Measurements from ENCODE around the gene AMDHD2. TPM values are rescaled to one million over a fixed set of nuclear protein-coding genes. Genes with fewer than 3 reads are reported as not detected.
"Not testable (repeated sequence)": the region's sequence is repeated elsewhere in the genome, so short reads cannot be mapped to it uniquely, and the experiment has no call there.

The AMDHD2 gene
- total RNA-seq, 1 experiment from 2014 or later: 114 TPM

DNA sequence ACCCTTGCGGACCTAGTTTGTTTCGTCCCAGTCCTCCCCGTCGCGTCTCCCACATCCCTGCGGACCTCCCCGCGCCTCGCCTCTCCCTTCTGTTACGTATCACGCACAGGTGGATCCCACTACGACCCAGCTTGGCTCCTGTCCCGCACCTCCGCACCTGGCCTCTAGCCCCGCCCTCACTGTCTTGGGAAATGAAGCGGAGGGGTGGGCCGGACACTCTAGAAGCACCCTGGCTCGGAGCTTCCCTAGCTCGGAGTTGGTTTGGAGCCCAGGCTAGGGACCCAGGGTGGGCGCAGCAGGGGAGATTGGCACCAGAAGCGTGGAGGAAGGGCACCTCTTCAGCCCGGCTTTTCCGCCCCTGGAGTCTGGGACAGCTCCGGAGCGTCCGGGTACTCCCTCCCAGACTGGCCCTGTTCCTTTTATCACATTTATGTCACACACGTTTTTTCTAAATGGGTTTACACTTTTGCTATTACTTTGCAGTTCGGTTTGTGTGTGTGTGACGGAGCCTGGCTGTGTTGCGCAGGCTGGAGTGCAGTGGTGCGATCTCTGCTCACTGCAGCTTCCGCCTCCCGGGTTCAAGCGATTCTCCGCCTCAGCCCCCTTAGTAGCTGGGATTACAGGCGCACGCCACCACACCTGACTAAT, 12.4 kb downstream of the AMDHD2 start:
- DNase-seq (ENCODE audit: low spot score): peak; percentile 79

DNA sequence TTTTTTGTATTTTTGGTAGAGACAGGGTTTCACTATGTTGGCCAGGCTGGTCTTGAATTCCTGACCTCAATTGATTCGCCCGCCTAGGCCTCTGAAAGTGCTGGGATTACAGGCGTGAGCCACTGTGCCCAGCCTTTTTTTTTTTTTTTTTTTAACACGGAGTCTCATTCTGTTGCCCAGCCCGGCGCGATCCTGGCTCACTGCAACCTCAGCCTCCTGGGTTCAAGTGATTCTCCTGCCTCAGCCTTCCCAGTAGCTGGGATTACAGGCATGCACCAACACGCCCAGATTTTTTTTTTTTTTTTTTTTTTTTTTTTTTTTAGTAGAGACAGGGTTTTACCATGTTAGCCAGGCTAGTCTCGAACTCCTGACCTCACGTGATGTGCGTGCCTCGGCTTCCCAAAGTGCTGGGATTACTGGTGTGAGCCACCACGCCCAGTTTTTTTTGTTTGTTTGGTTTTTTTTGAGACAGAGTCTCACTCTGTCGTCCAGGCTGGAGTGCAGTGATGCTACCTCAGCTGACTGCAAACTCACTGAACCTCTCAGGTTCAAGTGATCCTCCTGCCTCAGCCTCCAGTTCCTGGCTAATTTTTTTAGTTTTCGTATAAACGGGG, 13.1 kb downstream of the AMDHD2 start:
- peak; percentile 0 for DNase-seq (ENCODE audit: low spot score)

DNA sequence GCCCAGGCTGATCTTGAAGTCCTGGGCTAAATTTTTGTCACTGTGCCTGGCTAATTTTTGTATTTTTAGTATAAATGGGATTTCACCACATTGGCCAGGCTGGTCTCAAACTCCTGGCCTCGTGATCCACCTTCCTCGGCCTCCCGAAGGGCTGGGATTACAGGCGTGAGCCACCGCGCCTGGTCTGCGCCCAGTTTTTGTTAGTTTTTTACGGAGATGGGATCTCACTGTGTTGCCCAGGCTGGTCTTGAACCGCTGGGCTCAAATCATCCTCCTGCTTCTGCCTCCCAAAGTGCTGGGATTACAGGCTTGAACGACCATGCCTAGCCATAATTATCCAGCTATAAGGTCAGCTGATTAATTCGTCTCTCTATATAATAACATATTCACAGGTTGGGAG, 13.7 kb downstream of the AMDHD2 start:
- no peak for DNase-seq (ENCODE audit: low spot score)

DNA sequence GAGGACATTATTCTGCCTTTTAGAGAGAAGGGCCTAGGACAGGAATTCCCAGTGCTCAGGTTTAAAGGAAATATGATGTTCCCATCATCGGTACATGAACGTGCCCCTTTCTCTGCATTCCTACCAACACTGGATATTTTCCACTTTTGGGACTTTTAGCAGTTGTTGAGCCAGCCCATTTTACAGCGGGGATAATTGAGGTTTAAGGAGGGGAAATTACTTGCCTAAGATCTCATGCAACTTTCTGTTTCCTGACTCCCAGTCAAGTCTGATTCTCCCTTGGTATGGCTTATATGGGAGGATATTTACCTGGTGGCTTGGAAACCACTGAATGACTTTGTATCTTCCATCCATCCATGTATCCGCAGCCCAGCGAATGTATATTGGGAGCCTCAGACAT, 14.2 kb downstream of the AMDHD2 start:
- not testable (repeated sequence) for DNase-seq (ENCODE audit: low spot score)

DNA sequence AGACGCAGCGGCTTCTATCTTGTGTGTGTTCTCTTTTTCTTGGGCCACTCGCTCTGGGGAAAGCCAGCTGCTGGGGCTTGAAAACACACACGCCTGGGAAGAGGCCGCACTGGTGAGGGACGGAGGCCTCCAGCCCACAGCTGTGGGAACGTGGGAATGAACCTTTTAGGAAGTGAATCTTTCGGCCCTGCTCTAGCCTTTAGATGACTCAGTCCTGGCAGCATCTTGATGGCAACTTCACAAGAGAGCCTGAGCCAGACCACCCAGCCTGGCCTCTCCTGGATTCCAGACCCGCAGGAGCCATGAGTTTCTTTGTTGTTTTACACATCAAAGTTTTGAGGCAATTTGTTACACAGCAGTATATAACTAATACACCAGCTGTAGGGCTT, 15.4 kb downstream of the AMDHD2 start:
- peak; percentile 0 for DNase-seq (ENCODE audit: low spot score)

DNA sequence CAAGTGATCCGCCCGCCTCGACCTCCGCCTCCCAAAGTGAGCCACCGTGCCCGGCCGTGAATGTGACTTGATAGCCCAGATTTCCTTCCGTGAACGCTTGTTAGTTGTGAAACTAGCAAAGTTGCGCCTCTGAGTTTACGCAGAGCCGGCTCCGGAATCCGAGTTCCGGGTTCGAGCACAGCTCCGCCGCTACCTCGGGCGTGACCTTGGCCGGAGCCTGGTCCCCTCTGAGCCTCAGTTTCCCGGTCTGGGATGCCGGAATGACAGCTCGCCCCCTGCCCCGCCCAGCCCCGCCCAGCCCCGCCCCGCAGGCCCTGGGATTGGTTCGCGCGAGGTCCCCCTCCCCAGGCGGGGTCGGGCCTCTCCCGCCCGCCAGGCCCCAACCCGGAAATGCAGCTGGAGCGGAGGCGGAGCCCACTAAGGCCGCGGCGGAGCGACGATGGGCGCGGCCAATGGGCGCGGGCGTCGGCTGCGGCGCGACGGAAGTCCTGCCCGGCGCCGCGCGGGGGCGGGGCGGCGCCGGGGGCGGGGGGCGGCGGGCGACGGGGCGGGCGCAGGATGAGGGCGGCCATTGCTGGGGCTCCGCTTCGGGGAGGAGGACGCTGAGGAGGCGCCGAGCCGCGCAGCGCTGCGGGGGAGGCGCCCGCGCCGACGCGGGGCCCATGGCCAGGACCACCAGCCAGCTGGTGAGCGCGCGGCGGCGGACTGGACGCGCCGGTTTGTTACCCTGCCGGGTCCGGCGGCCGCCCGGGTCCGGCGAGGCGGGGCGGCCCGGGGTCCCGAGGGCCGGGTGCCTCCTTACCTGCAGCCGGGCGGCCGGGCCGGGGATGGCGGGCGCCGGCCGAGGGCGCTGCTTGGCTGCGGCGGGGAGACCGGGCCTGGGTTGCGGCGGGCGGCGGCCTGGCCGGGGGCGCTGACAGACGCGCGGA, 17.5 kb downstream of the AMDHD2 start, which contains the start of gene PDPK1:
Gene PDPK1, plus strand, starts transcription at position 571 of the 929 bp plus-strand sequence. Its CDS starts 92 bp downstream, at position 663.
- DNase-seq (ENCODE audit: low spot score): peak; percentile 94

DNA sequence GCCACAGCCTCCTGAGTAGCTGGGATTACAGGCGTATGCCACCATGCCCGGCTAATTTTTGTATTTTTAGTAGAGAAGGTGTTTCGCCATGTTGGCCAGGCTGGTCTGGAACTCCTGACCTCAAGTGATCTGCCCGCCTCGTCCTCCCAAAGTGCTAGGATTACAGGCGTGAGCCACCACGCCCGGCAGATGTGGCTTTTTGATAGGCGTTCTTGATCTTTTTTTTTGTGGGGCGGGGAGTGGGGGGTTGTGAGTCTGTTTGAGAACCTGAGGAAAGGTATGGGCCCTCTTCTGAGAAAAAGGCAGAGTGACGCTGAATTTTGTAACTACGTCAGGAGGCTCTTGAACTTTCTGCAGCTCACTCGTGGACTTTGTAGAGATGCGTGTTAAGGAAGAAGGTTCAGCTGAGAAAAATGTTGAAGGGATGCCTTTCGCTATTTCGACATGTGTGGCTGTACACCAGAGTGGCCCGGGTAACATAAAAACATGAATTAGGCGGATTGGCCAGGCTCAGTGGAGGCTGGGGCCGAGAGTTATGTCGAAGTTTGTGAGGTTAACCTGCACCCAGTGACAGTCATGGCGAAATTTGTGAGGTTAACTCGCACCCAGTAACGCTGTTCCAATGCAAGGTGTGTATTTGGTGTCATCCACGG, 19.1 kb downstream of the AMDHD2 start:
- DNase-seq (ENCODE audit: low spot score): not testable (repeated sequence)

DNA sequence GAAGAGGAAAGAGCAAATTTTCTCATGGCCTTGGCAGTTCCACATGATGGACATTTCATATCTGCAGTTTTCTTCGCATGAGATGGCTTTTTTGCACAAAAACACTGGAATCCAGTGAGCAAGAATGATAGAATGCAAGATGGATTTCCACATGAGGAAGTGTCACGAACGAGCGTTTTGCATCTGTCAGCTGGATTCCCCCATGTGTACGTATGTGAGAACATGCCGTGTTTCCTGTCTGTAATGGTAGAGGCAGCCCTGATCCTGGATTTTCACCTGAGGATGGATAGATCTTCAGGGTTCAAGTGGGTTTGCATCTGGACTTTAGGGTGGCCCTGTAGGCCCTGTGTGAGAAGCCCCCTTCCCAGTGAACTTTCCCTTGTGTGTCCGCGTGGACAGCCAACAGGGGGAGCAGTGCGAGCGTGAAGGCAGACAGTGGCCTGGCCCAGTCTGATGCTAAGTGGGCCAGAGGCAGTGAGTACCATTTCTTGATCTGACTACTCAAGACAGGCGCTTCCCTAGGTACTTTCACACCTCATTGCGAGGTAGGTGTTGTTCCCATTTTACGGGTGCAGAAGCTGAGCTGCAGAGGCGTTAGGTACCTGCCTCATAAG, 19.8 kb downstream of the AMDHD2 start:
- peak; percentile 30 for DNase-seq (ENCODE audit: low spot score)

DNA sequence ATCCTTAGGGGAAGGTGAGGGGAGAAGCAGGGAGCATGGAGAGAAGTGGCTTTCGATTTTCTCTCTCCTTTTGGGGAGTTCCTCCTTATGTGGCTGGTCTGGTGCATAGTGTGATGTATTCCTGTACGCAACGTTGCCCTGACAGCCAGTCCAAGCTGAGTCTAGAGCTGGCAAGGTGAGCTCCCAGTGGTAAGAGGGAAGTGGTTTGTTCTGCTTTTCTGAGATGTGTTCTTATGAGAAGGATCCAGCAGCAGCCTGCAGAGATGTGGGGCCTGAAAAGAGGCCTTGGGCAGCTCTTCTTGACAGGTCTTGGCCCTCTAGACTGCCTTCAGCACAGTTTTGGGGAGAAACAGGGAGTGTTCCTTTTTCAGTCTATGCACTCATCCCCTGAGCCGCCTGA, 20.7 kb downstream of the AMDHD2 start:
- DNase-seq (ENCODE audit: low spot score): not testable (repeated sequence)

DNA sequence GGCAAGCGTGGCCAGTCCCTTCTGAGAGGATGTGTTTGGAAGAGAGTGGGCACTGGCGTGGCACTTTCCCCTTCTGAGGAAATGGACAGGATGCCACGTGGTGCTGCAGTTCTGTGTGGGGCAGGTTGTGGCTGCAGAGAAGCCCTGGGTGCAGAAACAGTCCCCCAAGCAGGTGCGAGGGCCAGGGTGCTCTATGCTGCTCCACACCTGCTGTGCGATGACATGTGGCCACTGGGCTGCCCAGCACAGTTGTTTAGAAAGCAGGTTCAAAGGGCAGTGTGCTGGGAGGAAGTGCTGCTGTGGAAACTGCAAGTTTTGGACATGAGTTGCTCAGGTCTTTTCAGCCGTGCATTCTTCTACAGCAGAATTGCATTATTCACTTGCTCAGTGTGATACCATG, 21.2 kb downstream of the AMDHD2 start:
- peak; percentile 3 for DNase-seq (ENCODE audit: low spot score)

DNA sequence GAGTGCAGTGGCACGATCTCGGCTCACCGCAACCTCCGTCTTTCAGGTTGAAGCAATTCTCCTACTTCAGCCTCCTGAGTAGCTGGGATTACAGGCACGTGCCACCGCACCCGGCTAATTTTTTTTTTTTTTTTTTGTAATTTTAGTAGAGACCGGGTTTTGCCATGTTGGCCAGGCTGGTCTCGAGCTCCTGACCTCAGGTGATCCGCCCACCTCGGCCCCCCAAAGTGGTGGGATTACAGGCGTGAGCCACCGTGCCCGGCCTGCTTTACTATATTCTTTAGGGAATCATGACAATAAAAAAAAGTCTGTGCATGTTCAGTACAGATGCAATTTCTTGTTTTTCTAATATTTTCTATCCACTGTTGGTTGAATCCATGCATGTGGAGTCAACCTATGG, 23.6 kb downstream of the AMDHD2 start:
- DNase-seq (ENCODE audit: low spot score): not testable (repeated sequence)

DNA sequence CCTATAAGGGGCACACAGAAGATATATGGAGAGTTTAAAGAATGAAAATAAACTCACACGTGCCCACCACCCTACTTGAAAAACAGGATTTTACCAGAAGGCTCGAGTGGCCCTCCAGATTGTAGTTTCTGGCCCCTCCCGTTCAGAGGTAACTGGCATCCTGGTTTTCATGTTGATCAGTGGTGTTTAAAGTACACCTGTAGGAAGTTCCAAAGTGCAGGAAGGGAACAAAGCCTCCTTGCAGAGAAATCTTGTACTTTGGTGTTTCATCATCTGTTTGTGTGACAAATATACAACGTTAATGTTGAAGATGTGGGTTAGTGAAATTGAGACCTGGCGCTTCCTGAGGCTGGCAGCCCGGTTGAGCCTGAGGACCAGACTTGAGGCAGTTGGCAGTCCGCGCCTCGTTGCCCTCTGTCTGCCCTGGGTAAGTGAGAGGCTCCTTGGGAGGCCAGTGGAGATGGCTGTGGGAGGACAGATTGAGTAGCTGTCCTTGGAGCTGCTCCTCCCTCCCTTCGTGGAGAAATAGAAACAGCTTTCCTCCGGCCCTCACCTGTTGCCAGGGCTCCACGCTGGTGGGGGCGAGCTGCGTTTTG, 30.2 kb downstream of the AMDHD2 start:
- not testable (repeated sequence) for DNase-seq (ENCODE audit: low spot score)

DNA sequence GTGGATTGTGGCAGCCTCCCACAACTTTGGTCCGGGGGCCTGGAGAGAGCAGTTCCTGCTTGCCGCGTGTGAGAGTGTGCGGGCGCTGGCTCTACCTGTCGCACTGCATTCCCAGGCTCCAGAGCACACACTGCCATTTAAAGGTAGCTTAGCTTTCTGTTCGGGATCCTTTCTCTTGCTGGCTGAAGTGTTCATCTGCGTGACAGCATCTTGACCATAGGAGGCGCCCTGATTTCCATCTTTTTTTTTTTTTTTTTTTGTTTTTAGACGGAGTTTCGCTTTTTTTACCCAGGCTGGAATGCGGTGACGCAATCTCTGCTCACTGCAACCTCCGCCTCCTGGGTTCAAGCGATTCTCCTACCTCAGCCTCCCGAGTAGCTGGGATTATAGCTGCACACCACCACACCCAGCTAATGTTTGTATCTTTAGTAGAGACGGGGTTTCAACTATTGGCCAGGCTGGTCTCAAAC, 31.3 kb downstream of the AMDHD2 start:
- peak; percentile 23 for DNase-seq (ENCODE audit: low spot score)

DNA sequence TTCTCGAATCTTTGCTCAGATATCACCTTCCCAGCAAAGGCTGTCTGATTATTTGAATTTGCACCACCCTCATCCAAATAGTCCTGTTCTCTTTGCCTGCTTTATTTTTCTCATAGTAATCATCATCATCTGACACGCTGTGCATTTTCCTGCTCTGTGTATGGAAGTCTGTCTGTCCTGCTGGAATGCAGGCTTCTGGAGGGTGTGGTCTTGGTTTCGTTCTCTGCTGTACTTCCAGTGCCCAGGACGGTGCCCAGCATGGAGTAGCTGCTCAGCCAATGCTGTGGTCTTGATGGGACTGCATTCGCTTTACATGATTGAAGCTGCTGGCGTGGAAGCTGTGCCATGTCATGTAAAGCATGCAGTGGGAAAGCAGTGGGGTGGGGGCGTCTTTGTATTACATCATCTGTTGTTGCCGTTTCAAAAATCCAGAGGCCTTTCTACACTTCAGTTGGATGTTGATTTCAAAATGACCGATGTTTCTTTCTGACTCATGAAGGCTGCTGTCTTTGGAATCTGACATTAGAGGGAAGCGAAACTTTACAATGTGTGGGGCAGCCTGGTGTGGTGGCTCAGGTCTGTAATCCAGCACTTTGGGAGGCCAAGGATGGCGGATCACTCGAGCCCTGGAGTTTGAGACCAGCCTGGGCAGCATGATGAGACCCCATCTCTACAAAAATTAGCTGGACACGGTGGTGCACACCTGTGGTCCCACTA, 34.7 kb downstream of the AMDHD2 start:
- not testable (repeated sequence) for DNase-seq (ENCODE audit: low spot score)

DNA sequence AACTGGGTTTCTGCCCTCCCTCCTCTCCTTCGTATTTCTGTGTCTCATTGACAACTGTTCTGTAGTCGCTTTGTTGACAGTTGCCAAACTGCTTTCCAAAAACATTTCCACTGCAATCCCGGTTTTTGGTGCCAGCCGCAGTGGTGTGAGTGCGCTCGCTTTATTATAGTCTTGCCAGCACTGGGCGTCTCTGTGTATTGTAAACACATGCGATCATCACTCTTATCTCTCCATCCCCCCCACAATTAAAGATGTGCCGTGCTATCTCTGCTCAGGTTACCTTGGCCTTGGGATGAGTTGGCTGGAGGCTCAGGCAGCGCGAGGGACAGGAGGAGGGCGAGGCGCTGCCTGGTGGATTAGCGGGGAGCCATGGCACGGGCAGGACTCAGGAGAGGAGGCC, 37.0 kb downstream of the AMDHD2 start:
- not testable (repeated sequence) for DNase-seq (ENCODE audit: low spot score)

DNA sequence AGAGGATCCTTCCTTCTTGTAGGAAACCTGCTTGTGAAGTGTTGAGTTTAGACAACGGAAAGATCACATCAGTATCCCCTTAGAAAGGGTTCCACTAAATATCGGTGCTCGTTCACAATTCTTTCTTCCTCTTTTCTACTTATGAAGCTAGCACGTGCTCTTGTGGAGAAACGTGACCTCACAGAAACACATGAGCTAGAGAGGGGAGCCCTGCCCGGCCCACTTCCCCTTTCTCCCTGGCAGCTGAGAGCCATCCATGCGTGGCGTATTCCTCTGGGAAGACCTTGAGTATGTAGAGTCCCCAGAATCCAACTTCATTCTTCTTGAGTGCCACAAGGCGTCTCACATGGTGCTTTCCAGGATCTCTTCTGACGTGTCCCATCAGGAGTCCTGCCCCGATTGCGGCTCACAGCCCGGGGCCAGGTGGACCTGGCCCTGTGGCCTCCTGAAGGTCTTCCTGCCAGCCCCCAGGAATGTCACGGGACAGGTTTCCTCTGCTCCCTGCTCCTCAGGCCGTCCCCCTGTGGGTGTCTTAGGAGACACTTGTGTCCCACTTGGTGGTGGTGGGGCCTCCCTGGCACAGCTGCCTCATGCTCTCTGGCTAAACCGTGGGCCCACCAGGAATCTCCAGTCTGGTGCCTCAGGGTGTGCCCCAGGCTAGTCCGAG, 40.1 kb downstream of the AMDHD2 start:
- DNase-seq (ENCODE audit: low spot score): not testable (repeated sequence)

DNA sequence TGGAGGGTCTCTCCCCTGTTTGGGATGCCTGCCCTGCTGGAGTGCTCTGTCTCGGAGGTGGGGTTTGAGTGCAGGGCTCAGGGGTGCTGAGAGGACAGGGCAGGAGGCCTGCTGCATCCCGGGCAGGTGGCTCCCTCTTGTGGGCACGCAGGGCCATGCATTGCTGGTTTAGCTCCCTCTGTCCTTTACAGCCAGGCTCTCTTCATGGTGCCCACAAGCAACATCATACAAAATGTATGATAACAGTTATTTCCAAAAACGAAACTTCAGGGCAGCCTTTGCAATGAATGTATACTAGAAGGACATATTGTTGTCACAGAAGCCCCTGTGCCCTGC, 40.6 kb downstream of the AMDHD2 start:
- DNase-seq (ENCODE audit: low spot score): not testable (repeated sequence)

DNA sequence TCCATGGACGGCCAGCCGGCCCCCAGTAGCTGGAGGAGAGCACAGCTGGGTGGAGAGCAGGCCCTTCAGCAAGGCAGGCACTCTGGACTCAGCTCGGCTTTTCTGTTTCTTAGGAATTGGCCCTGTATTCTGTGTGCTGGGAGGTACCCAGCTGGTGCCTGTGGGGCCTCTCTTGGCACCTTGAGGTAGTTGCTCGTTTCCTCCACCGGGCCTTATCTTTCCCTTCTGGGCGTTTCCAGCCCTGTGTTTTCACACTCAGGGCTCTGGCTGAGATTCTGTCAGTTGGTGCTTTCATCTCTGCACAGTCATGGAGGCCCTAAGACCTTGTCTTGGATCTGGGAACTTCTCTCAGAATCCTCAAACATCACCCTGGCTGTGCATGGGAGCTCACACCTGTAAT, 47.3 kb downstream of the AMDHD2 start:
- DNase-seq (ENCODE audit: low spot score): not testable (repeated sequence)

DNA sequence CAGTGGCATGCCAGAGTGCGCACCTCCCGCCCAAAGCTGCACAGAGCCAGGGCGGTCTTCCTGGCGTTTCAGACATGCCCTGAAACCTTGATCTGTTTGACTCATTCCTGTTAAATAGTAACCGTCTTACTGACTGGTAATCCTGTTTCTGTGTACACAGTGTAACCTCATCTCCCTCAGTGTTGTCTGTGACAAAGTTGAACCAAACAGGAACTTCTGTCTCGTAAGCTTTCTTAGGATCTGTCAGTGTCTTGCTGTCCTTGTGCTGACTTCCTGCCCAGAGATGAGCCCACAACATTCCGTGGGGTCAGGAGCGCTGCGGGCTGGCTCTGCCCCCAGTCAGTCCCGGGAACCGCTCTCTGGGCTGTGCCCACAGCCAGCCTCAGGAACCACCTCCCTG, 48.4 kb downstream of the AMDHD2 start:
- DNase-seq (ENCODE audit: low spot score): not testable (repeated sequence)

DNA sequence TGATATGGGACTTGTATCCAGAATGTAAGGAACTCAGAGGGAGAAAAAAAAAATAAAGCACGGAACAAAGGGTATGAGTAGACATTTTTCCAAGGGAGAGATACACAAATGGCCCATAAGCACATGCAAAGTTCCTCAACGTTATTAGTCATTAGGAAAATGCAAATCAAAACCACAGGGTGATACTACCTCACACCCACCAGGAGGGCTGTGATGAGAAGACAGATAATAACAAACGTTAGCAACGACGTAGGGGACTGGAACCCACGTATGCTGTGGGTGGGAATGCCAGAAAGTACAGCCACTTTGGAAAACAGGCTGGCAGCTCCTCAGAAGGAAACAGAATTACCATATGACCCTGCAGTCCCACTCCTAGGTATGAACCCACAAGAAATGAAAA, 52.5 kb downstream of the AMDHD2 start:
- not testable (repeated sequence) for DNase-seq (ENCODE audit: low spot score)
